Endometrium (tissue), 2 donors: ENCODE measurements around the gene CR1.
"Not testable (repeated sequence)": the region's sequence is repeated elsewhere in the genome, so short reads cannot be mapped to it uniquely, and the experiment has no call there.

Source experiments
- FAIRE-seq: peaks from 2 replicates; lab custom pipeline; 2012; peaks lifted over from hg19 to GRCh38; lab: Jason Lieb, UNC
- donor health status: control.
- donor health status: control.

Gene CR1

DNA sequence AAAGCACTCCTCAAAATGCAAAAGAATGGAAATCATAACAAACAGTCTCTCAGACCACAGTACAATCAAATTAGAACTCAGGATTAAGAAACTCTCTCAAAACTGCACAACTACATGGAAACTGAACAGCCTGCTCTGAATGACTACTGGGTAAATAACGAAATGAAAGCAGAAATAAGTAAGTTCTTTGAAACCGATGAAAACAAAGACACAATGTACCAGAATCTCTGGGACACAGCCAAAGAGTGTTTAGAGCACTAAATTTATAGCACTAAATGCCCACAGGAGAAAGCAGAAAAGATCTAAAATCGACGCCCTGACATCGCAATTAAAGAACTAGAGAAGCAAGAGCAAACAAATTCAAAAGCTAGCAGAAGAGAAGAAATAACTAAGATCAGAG is 95.2 kb downstream of the CR1 start:
- FAIRE-seq = not testable (repeated sequence)

DNA sequence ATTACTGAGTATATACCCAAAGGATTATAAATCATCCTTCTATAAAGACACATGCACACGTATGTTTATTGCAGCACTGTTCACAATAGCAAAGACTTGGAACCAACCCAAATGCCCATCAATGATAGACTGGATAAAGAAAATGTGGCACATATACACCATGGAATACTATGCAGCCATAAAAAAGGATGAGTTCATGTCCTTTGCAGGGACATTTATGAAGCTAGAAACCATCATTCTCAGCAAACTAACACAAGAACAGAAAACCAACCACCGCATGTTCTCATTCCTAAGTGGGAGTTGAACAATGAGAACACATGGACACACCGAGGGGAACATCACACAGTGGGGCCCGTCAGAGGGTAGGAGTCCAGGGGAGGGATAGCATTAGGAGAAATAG is 98.1 kb downstream of the CR1 start:
- FAIRE-seq = not testable (repeated sequence)

DNA sequence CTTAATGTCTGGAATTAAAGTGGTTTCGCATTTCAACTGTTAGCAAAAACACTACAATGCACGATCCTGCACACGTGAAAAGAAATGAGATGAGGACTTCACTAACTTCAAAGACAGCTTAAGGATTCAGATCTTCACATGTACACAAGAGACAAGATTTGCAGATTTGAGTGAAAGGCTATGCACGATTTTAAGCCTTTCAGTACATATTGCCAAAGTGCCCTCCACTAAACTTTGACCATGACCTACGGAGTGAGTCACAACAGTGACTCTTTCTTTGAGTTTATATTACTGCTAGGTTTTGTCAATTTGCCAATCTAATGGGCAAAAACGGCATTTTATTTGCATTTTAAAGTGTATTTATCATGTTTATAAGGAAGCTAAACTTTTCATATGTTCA is 107.8 kb downstream of the CR1 start:
- no peak for FAIRE-seq

DNA sequence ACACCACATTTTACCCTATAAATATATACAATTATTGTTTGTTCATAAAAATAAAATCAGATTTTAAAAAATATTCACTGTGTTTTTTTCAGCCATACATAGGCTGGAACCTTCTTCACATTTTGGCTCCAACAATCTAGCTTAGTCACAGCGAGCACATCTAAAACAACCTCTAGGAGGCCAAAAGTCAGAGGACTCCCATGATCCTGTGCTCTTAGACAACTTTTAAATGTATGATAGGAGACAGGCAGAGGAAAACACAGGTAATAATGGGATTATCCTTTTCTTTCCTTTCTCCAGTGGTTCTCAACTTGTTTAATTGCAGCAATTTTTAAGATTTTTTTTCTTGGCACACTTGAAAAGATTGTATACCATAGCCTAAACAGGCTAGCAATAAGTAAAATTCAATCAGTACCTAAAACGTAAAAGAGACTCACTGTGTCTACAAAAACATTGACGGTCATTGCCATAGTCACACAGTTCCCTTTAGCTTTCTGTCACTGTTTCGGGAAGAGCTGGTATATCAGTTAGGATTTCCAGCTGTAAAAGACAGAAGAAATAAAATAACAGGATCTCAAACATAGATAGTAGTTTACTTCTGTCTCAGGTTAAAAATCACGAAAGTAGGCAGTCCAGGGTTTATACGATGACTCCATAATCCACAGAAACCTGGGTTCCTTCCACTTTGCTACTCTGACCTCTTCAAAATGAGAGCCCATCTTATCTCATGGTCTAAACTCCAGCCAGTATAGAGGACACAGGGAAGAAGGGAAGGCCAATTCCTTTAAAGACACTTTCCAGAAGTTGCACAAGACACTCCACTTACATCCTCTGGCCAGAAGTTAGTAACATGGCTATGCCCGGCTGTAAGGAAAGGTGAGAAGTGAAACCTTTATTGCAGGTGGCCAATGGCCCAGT is 109.7 kb downstream of the CR1 start:
- no peak for FAIRE-seq

DNA sequence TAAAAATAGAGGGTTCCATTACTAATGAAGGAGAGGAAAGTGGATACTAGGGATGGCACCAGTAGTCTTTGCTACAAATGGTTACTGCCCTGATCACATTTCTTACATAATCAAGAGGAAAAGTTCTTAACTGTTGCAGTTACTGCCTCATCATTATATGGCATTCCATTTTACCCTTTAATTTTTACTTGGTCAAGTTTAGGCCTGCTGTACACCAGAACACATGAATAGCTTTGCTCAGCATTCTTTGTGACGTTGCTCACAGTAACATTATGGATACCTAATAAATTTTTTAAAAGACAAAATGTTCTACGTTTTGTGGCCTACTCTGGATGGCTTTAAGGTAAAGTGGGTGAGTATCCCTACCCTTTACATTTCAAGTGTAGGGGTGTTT is 110.4 kb downstream of the CR1 start:
- FAIRE-seq = no peak

DNA sequence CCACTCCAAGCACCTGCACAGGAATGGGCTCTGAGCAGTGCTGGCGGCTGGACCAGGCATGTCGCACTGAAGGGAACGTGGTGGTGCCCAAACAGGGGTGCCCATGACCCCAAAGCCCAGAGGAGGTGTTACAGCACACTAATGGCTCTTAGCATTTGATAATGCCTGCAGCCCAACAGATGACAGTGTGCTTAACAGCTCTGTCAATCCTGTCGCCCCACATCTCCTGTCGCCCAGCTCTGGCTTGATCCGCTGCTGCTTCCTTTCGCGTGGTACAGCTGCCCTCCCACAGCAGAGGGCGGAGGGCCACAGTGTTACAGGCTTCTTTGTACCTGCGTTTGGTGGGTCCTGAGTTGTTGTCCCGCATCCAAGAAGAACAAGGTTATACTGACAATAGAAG is 116.8 kb downstream of the CR1 start:
- FAIRE-seq = no peak

DNA sequence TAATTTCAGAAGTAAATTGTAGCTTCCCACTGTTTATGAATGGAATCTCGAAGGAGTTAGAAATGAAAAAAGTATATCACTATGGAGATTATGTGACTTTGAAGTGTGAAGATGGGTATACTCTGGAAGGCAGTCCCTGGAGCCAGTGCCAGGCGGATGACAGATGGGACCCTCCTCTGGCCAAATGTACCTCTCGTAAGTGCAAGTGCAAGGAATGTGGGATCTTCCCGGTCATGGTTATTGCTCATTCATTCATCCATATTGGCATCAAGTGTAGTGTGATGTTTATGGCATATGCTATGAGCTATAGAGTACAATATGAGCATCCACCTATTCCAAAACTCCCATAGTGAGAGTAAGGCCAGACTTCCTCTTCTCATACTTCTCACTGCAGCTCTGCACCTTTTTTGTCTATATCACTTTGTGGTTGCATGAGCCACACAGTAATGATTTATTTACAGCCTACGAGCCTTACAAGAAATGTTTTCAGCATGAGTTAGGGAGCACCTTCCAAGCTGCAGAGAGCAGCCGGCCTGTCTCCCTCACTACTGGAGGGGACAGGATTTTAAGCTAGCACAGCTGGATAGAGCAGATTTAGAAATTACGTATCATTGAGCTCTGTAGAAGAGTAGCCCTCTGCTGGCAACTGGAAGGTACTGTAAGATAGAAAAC is 124.0 kb downstream of the CR1 start:
- no peak for FAIRE-seq

DNA sequence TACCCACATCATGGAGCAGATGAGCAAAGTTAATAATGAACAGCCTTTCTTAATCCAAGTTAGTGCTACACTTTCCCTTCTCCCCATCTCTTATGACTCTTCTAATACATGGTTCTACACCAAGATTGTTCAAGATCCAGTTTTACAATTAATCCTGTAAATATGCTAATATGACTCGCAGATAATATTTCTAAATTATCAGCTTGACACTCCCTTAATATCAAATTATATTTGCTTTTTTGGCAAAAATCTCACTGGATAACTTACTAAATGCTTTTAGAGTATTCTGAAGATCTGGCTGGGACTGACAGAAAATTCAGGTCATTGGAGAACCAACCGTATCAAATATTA is 124.6 kb downstream of the CR1 start:
- FAIRE-seq = no peak

DNA sequence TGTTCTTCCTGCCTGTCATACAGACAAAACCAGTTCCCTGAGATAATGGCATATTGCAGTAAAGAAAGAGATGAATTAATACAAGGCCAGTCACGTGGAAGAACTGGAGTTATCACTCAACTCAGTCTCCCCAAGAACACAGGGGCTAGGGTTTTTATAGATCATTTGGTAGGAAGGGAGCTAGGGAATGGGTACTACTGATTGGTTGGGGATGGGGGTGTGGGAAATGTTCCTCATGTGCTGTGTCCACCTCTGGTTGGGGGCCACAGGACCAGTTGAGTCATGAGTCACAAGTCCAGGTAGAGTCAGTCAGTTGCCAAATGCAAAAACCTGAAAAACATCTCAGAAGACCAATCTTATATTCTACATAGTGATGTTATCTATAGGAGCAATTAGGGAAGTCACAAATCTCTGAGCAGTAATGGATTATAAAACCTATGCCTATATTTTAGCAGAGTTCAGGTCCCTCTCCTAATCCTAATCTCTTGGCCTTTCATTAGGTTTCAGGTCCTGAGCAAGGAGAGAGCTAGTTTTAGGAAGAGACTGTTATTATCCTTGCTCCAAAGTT is 129.6 kb downstream of the CR1 start:
- not testable (repeated sequence) for FAIRE-seq

DNA sequence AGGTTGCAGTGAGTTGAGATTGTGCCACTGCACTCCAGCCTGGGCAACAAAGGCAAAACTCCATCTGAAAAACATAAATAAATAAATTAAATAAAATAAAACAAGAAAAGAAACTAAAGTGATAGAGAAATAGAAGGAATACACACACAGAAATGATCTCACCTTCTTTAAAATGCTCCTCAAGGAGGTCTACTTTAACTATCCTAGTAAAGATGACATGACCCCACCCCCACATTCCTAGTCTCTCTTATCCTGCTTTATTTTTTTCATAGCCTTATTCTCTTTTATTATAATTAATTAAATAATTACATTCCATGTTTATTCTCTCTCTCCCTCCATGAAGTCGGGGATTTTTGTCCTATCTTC is 131.0 kb downstream of the CR1 start:
- no peak for FAIRE-seq

DNA sequence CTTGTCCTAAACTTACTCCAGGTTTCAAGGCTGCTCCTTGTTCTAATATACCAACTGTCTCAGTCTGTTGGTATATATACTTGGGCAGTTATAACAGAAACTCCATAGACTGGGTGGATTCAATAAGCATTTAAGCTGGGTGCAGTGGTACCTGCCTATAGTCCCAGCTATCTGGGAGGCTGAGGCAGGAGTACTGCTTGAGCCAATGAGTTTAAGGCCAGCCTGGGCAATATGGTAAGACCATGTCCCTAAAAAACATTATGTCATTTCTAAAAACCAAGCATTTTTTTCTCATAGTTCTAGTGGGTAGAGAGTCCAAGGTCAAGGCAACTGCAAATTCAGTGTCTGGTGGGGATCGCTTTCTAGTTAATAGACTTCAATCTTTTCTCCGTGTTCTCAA is 131.5 kb downstream of the CR1 start:
- no peak for FAIRE-seq

DNA sequence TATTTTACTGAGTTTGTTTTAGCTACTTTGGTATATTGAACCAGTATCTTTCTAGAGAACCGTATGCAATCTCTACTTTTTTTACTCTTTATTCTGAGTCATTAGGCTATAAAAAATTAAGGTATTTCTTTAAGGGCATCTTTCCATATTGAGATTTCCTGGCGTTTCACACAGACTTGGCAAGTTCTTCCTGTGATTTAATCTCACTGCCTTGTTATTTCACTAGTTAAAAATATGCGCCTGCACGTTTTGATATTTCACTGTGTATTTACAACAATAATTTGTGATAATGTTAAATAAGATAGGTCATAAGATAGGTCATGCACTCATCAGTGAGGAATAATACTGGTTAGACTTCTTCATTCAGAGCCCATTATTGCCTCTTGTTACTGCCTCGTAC is 132.8 kb downstream of the CR1 start:
- no peak for FAIRE-seq

DNA sequence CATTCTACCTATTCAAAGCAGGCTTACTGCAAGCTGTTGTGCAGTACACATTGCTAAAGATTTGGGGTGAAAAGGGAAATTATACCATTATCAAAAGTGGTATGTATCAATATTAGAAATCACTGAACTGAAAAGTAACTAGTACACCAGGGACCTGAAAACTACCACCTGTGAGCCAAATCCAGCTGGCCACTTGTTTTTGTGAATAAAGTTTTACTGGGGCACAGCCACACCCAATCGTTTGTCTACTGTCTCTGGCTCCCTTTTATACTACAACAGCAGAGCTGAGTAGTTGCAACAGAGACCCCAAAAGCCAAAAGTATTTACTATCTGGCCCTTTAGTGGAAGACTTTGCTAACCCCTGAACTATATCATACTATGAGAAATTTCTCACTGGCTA is 135.2 kb downstream of the CR1 start:
- no peak for FAIRE-seq

DNA sequence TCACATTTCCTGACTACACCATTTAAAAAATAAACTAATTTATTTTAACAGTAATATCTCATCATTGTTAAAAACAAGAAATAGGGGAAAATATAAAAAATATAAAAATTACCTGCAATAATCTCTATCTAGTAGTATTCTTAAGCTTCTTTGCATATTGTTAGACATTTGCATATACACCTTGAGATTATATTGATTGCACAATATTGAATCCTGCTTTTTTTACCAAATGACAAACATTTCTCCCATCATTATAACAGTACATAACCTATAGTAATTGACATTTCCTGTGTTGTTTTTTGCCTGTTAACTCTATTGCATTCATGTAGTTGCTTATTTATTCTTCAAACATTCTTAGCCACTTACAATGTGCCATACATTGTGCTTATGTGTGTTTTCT is 137.3 kb downstream of the CR1 start:
- FAIRE-seq = no peak

DNA sequence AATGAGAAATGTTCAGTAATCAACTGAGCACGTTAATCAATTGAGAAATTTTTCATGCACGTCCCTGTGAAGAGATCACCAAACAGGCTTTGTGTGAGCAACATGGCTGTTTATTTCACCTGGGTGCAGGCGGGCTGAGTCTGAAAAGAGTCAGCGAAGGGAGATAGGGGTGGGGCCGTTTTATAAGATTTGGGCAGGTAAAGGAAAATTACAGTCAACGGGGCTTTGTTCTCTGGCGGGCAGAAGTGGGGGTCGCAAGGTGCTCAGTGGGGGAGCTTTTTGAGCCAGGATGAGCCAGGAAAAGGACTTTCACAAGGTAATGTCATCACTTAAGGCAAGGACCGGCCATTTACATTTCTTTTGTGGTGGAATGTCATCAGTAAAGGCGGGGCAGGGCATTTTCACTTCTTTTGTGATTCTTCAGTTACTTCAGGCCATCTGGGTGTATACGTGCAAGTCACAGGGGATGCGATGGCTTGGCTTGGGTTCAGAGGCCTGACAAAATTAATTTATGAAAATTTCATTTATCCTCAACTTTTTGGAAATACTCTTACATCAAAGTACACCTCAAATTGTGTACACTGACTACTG is 137.8 kb downstream of the CR1 start:
- FAIRE-seq = not testable (repeated sequence)

DNA sequence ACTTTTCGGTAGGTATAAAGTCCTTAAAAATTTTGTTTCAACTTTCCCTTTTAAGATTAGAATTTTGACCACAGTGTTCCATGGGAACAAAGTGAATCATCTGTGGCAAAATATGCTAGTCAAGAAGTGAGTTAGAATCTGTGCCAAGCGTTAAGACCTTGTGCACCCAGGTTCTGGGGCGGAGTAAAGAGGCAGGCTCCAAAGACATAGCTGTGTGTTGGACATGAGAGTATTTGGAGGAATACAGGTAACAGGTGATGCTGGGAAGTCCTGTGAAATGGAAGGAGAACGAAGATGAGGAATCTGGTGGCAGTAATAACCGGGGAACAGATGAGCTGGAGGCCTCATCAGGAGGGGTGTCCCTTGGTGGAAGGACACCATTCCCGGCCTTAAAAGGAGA is 138.3 kb downstream of the CR1 start:
- not testable (repeated sequence) for FAIRE-seq

DNA sequence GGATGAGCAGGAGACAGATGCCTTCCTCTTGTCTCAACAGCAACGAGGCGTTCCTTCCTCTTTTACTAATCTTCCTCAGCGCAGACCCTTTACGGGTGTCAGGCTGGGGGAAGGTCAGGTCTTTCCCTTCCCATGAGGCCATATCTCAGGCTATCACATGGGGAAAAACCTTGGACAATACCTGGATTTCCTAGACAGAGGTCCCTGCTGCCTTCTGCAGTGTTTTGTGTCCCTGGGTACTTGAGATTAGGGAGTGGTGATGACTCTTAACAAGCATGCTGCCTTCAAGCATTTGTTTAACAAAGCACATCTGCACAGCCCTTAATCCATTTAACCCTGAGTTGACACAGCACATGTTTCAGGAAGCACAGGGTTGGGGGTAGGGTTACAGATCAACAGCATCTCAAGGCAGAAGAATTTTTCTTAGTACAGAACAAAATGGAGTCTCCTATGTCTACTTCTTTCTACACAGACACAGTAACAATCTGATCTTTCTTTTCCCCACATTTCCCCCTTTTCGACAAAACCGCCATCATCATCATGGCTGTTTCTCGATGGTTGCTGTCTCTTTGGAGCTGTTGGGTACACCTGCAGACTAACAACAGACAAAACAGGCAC is 139.7 kb downstream of the CR1 start:
- not testable (repeated sequence) for FAIRE-seq

DNA sequence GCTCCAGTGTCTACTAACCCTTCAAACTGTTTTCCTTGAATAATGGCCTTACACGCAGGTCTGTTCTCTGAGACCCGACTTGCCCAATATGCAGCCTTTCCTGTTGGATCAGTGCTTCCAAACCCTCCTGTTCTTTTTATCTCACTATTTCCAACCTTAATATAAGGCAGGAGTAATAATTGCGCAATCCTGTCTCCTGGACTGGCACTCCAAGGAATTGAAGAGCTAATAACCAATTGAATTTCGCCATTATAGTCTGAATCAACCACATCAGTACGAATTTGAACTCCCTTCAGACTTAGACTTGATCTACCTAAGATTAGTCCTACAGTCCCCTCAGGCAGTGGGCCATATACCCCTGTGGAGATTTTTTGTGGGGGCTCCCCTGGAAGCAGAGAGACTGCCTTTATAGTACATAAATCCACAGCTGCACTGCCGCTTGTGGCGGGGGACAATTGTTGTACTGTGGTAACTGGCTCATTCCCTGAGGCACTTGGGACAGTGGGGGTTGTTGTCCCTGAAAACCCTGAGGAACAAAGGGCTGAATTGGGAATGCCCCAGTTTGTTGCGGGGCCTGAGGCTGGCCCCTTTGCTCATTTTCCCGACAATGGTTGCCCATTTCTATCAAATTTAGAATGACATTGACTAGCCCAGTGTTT is 142.7 kb downstream of the CR1 start:
- not testable (repeated sequence) for FAIRE-seq

DNA sequence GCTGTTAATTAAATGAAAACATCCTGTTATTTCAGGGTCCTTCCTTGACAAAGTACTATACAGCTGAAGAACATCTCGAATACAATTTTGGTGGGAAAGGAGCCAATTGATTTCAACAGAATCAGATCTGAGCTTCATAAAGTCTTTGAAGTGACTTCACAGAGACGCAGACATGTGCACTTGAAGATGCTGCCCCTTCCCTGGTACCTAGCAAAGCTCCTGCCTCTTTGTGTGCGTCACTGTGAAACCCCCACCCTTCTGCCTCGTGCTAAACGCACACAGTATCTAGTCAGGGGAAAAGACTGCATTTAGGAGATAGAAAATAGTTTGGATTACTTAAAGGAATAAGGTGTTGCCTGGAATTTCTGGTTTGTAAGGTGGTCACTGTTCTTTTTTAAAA is 143.4 kb downstream of the CR1 start:
- not testable (repeated sequence) for FAIRE-seq

DNA sequence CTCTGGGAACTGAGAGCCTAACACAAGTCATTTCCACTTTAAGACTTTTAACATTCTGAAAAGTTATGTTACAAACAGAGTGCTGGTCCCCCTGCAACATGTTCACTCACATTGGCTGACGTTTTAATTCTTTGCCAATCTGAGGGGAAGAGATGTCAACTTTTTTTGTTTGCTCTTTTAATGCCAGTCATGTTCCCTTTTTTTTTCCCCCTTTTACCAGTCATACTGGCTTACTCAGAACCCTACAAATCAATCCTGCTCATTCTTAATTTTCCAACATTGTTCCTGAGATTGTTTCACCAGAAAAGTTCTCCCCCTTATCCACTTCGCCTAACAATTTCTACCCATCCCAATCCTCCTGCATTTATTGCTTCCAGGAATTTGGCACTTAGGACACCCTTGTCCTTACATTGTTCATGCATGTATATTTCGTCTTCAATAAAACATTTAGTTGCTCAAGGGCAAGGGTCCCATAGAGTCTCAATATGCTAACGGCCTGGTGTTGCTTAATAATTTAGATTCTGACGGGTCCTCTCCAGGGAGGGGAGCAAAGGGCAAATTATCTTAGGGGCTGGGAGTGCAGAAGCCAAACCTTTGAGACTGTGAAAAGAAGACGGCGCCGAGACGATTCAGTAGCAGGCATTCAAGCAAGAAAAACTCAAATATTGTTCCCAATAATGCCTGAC is 148.4 kb downstream of the CR1 start:
- FAIRE-seq = no peak

DNA sequence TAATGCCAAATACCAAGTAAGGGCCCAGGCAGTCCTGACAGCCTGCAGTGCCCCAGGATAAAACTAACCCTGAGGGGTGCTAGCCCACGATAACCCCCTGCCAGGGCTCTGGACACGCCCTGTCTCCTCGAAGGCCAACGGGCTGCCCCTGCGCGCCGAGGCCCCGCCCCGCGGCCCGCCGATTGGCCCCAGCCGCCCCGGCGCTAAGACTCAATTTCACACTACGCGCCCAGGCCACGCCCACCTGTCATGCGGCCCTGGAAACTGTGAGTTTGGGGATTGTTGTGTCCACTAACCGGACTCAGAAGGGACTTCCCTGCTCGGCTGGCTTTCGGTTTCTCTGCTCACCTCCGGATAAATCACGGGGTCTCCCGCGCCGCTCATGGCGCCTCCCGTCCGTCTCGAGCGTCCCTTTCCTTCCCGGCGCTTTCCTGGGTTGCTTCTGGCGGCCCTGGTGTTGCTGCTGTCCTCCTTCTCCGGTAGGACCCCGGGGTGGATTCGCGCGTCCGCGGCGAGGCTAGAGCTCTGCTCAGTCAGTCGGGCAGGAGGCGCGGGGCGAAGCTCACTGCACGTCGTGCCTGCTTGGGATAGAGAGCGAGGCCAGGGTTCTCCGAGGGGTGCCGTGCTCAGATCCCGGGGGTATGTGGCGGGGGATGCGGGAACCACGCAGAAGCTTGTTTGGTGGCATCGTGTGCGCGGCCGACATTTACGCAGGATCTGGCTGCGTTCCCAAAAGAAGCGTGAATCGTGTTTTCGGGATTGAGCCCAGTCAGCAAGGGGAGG is 149.1 kb downstream of the CR1 start, which contains the start of gene CR1L:
TSS of gene CR1L (plus strand) at position 282 of the 783 bp plus-strand sequence. CDS start at position 383, 101 bp downstream.
- FAIRE-seq = no peak
